ENCODE data around the gene RAB4B.
"Not testable (repeated sequence)": the region's sequence is repeated elsewhere in the genome, so short reads cannot be mapped to it uniquely, and the experiment has no call there.

The RAB4B gene

GRCh38 chr19:40804783-40805242, 26.8 kb downstream of the RAB4B start:
- no peak for DNase-seq

- peak; percentile 50 for DNase-seq
Observed at GRCh38 chr19:40805258-40805868, 27.3 kb downstream of the RAB4B start.

- peak; percentile 86 for DNase-seq
Observed at GRCh38 chr19:40806423-40807146, 28.5 kb downstream of the RAB4B start.

GRCh38 chr19:40807147-40808020, 29.3 kb downstream of the RAB4B start:
- peak; percentile 41 for DNase-seq

GRCh38 chr19:40808021-40808325, 29.9 kb downstream of the RAB4B start:
- DNase-seq, result no peak

- no peak for DNase-seq
Observed at GRCh38 chr19:40808497-40808896, 30.4 kb downstream of the RAB4B start.

GRCh38 chr19:40809358-40810086, 31.5 kb downstream of the RAB4B start:
- DNase-seq, result no peak

- DNase-seq, result no peak
Observed at GRCh38 chr19:40810160-40810559, 32.1 kb downstream of the RAB4B start.

- peak; percentile 66 for DNase-seq
Observed at GRCh38 chr19:40810649-40811408, 32.8 kb downstream of the RAB4B start.

- DNase-seq, result no peak
Observed at GRCh38 chr19:40811478-40812341, 33.7 kb downstream of the RAB4B start.

GRCh38 chr19:40812571-40812970, 34.5 kb downstream of the RAB4B start:
- not testable (repeated sequence) for DNase-seq

GRCh38 chr19:40813182-40813581, 35.1 kb downstream of the RAB4B start:
- no peak for DNase-seq

GRCh38 chr19:40815223-40815622, 37.2 kb downstream of the RAB4B start:
- DNase-seq, result no peak

GRCh38 chr19:40818480-40819399, 40.7 kb downstream of the RAB4B start:
- DNase-seq, result peak; percentile 84

GRCh38 chr19:40819479-40820234, 41.6 kb downstream of the RAB4B start:
- peak; percentile 56 for DNase-seq

GRCh38 chr19:40822161-40822560, 44.1 kb downstream of the RAB4B start:
- DNase-seq, result no peak

- peak; percentile 24 for DNase-seq
Observed at GRCh38 chr19:40822704-40823553, 44.9 kb downstream of the RAB4B start.

GRCh38 chr19:40824916-40825315, 46.9 kb downstream of the RAB4B start:
- DNase-seq, result not testable (repeated sequence)
